Measurements from ENCODE around the gene BMP7.

DNA sequence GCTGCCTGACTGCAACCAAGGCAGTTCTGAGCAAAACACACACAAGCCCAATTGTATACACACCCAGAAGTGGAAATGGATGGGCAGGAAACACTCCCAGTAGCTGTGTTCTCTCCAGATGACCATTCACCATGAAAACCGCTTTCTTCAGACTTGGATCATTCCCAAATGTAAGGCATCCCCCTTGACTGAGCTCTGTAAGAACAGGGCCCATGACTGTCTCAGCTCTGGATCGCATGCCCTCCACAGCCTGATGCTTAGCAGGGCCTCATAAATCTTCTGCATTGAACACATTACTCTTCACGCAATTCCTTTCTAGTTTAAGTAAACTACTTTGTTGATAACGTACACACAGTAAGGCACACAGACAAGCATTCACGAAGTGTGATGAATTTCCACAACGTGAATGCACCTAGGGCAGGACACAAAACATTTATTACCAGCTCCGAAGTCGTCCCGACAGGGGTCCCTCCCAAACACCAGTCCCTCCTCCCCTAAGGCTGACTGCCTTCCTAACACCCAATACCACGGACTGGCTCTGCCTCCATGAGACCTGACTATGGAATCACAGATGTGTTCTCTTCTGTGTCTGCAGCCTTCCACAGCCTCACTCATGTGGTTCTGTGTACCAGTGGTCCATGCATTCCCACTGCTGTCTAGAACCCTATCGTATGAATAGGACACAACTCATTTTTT is 31.7 kb downstream of the BMP7 start:
- TF ChIP-seq, protein P1, sequence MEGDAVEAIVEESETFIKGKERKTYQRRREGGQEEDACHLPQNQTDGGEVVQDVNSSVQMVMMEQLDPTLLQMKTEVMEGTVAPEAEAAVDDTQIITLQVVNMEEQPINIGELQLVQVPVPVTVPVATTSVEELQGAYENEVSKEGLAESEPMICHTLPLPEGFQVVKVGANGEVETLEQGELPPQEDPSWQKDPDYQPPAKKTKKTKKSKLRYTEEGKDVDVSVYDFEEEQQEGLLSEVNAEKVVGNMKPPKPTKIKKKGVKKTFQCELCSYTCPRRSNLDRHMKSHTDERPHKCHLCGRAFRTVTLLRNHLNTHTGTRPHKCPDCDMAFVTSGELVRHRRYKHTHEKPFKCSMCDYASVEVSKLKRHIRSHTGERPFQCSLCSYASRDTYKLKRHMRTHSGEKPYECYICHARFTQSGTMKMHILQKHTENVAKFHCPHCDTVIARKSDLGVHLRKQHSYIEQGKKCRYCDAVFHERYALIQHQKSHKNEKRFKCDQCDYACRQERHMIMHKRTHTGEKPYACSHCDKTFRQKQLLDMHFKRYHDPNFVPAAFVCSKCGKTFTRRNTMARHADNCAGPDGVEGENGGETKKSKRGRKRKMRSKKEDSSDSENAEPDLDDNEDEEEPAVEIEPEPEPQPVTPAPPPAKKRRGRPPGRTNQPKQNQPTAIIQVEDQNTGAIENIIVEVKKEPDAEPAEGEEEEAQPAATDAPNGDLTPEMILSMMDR (conservative IDR thresholded peaks at IDR 0.05; ENCODE audit: low read depth in 2 of 2): no peak
- TF ChIP-seq POLR2AphosphoS5 (IDR thresholded peaks at IDR 0.05; ENCODE audit: low read depth) (no peak), REST (IDR thresholded peaks at IDR 0.05; ENCODE audit: unreplicated experiment) (no peak), EZH2phosphoT487 (IDR thresholded peaks at IDR 0.05; ENCODE audit: unreplicated experiment) (no peak), EZH2 (IDR thresholded peaks at IDR 0.05; ENCODE audit: low read depth, unreplicated experiment) (no peak), STAT1 (IDR thresholded peaks at IDR 0.05; ENCODE audit: unreplicated experiment) (no peak)

Data from GM23338 (cell line).